Esophagus muscularis mucosa (tissue), 4 donors: ENCODE results near the gene RAB40C.

Experiments
- CTCF ChIP-seq, 3 experiments: fragments of 200-600 bp in 2 of 3; fragments of 450-650 bp in 1 of 3; sonication (generic) in 2 of 3; IDR thresholded peaks; one replicate each; pipeline ENCODE4 v1.5.1; 2017 to 2019; ENCODE audit warnings: antibody characterized with exemption in 3 of 3, mild to moderate bottlenecking in 2 of 3, moderate library complexity in 1 of 3
- EP300 ChIP-seq: sonication (generic); formaldehyde crosslinking; IDR thresholded peaks from one replicate; pipeline ENCODE4 v1.6.1; 2017; ENCODE audit warnings: antibody characterized with exemption
- POLR2A ChIP-seq: fragments of 450-650 bp; IDR thresholded peaks from one replicate; pipeline ENCODE4 v1.6.1; 2017; ENCODE audit warnings: antibody characterized with exemption, moderate library complexity, mild to moderate bottlenecking, low read depth
- POLR2AphosphoS5 ChIP-seq, 2 donors: sonication (generic); formaldehyde crosslinking; IDR thresholded peaks; one replicate each; pipeline ENCODE4 v1.6.1; 2017; ENCODE audit warnings: antibody characterized with exemption in 2 of 2

GRCh38 chr16:578870-579405 lies 10.9 kb upstream of the RAB40C start:
- TF ChIP-seq CTCF (IDR thresholded peaks at IDR 0.05) (peak; percentile 59 to 84 (median 69)), POLR2A (no peak), POLR2AphosphoS5 (IDR thresholded peaks at IDR 0.05) (no peak), EP300 (no peak)
